GM19193 (cell line): ENCODE measurements around the gene OGFRL1.

Experiments
- POLR2A ChIP-seq: IDR thresholded peaks from 4 replicates; pipeline ENCODE4 v1.6.1; 2011; ENCODE audit not compliant: insufficient read depth, insufficient read length; ENCODE audit errors: extremely low read depth

The OGFRL1 gene

GRCh38 chr6:71338540-71339316 lies 50.1 kb downstream of the OGFRL1 start:
- TF ChIP-seq POLR2A = no peak

DNA sequence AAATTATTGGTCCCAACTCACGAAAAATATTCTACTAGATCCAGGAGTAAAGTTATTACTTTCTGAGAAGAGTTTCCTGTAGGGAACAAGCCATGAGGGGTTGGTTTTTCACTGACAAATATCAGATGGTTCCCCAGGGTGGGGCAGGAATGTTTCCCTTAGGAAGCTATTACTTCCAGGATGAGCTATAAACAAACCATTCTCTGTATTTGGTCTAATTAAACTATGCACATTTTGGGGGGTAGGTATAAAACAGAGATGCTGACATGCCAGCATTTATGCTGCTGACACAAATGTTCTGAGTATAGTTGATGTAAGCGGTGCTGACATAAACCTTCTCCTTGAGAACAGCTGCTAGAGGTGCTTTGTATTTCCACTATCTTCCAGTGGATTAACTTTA lies 54.2 kb downstream of the OGFRL1 start:
- TF ChIP-seq POLR2A = no peak

DNA sequence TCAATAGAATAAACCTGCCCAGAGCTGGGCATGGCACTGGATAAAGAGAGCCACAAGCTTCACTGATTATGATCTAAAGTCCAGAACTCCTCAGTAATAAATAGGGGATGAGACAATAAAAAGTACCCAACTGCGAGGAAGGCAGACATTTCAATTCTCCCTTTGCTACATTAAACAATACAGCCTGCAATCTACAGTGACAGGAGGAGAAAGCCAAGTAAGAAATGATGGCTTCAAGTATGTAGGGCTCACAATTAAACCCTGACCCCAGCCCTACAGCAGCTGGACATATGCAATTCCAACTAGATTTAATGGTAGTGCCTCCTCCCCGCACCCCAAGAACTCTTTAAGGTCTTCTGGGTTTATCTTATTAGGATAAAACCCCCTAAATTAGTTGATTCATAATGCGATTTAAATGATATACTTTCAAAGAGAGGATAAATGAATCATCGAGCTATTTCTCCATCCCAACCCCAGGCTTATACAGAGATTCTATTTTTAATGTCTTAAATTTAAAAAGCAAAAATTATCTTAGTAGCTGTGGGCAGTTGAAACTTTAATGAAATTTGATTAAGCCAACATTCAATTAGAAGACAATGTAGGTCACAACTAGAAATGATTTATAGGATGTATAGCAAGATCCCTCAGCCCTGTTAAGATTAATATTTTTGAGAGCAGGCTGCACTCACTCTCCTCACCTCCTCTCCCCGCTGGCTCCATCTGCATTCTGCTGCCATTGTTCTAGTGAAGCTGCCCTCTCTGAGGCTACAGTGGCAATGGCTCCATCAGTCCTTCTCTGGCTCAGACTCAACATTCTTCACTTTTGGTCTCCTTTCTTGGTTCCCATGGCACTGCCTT lies 57.1 kb downstream of the OGFRL1 start:
- TF ChIP-seq POLR2A = no peak

- no peak for TF ChIP-seq POLR2A
Measured at GRCh38 chr6:71346334-71346694, 57.7 kb downstream of the OGFRL1 start.

GRCh38 chr6:71347119-71347518 lies 58.5 kb downstream of the OGFRL1 start:
- TF ChIP-seq POLR2A = no peak

DNA sequence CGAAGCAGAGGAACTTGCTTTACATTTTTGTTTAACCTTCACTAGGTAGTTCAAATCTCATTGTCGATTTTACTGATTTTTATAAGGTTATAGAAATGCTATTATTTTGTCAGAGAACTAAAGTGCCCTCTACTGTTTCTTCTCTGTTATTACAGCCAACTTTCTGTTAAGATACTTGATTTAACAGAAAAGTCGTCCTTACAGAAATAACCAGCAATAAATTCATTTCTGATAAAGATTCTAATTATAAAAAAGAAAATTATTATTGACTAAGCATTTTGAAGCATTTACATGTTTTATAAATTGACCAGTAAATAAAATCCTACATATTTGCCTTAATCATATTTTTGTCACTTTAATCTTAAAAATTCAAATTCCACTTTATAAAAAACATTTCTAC lies 60.8 kb downstream of the OGFRL1 start:
- no peak for TF ChIP-seq POLR2A

GRCh38 chr6:71349976-71350615 lies 61.5 kb downstream of the OGFRL1 start:
- TF ChIP-seq POLR2A = no peak

DNA sequence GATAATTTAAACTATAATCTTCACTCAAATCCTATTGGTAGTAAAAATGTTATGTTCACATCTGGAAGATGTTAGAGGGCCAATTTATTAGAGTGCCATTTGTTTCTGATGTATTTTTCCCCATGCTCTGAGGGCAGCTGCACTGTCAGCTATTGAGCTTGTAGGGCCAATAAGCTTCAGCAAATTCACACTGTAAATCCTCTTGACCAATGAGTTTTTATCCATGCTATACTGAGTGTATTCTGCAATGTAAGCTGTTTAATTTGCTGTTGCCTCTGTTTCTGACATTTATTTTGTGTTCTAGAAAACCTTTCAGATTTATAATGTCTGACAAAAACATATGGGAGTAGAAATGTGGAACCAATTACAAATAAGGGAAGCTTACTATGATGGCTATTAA lies 62.6 kb downstream of the OGFRL1 start:
- TF ChIP-seq POLR2A = no peak
